Esophagus (tissue), 2 donors: ENCODE measurements around the gene A2M. TPM values are rescaled to one million over a fixed set of nuclear protein-coding genes. Genes with fewer than 3 reads are reported as not detected.

Experiments used
- H3K27ac ChIP-seq, 2 donors: one replicate each; pipeline ENCODE4 v1.5.1; 2013; ENCODE audit warnings: low read depth in 2 of 2, mild to moderate bottlenecking in 2 of 2, inconsistent platforms in 1 of 2, low read length in 1 of 2, moderate library complexity in 1 of 2
- H3K27me3 ChIP-seq, 2 donors: one replicate each; pipeline ENCODE4 v1.6.1; 2013; ENCODE audit warnings: low read length in 2 of 2, control low read depth in 1 of 2, mild to moderate bottlenecking in 1 of 2; ENCODE audit not compliant: insufficient read depth in 2 of 2, control insufficient read depth in 1 of 2
- H3K36me3 ChIP-seq, 2 donors: one replicate each; pipeline ENCODE4 v1.6.1; 2013; ENCODE audit warnings: low read length in 1 of 2; ENCODE audit not compliant: control insufficient read depth in 2 of 2, insufficient read depth in 2 of 2
- H3K4me1 ChIP-seq, 2 donors: one replicate each; pipeline ENCODE4 v1.6.1; 2013; ENCODE audit warnings: low read length in 1 of 2; ENCODE audit not compliant: control insufficient read depth in 2 of 2, insufficient read depth in 2 of 2
- H3K4me3 ChIP-seq, 2 donors: one replicate each; pipeline ENCODE4 v1.5.1; 2013; ENCODE audit warnings: low read length in 2 of 2, mild to moderate bottlenecking in 2 of 2, low read depth in 1 of 2, moderate library complexity in 1 of 2
- H3K9me3 ChIP-seq, 2 donors: one replicate each; pipeline ENCODE4 v1.6.1; 2013; ENCODE audit warnings: mild to moderate bottlenecking in 2 of 2, low read depth in 1 of 2, low read length in 1 of 2, moderate library complexity in 1 of 2; ENCODE audit not compliant: control insufficient read depth in 2 of 2, insufficient read depth in 1 of 2
- WGBS, 2 donors: extraction: QIAGEN DNeasy Blood & Tissue Kit; methylation state at CpG; one replicate each; pipeline ENCODE4 v1.1.7; 2013; 5-methylcytosine and 5-hydroxymethylcytosine counted together
- polyA plus RNA-seq, 2 donors: library from polyadenylated mRNA; stranded (reverse); fragments of 200-250 nt; gene quantifications; one replicate each; pipeline ENCODE4 v1.2.3, GENCODE V29; 2013
- donor health status: healthy with polysubstance abuse.
- donor health status: Bipolar disorder and iron deficiency.

A2M gene
- polyA plus RNA-seq, 2 donors, result 18.0 to 60.4 TPM

DNA sequence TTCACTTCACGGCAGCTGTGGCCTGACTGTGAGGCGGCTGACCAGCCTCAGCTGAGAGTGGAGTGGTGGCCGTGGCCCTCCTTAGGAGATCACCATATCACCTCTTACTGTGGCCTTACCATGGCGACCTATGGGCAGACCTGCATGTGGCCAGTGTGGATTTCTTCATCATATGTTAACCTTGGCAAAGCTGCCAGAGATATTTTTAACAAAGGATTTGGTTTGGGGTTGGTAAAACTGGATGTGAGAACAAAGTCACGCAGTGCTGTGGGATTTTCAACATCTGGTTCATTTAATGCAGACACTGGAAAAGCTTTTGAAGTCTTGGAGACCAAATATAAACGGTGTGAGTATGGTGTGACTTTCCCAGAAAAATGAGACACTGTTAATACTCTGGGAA lies 79.5 kb downstream of the A2M start:
- Histone ChIP-seq H3K4me3 (no peak overlapping the region), H3K27me3 (no peaks in the 10 kb centered on the region), H3K27ac (no peak overlapping the region), H3K36me3 (no peaks in the 10 kb centered on the region), H3K4me1 (no peaks in the 10 kb centered on the region), H3K9me3 (no peaks in the 10 kb centered on the region)
- 59 to 72% methylated on average over 6 of the region's 6 CpGs for WGBS, 2 donors

DNA sequence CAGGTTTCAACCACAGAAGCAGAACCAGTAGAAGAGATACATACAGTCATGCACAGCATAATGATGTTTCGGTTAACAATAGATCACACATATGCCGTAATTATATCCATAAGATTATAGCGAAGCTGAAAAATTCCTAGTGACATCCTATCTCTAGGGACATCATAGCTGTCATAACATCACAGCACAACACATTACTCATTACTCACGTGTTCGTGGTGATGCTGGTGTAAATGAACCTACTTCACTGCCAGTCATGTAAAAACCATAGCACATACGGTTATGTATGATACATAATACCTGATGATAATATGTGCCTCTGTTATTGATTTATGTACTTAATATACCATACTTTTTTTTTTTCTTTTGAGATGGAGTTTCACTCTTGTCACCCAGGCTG lies 81.6 kb downstream of the A2M start:
- Histone ChIP-seq H3K27ac (no peak overlapping the region), H3K36me3 (no peaks in the 10 kb centered on the region), H3K4me1 (no peaks in the 10 kb centered on the region), H3K9me3 (no peaks in the 10 kb centered on the region), H3K27me3 (no peaks in the 10 kb centered on the region), H3K4me3 (no peak overlapping the region)
- 94 to 96% methylated on average over 6 of the region's 6 CpGs for WGBS, 2 donors

DNA sequence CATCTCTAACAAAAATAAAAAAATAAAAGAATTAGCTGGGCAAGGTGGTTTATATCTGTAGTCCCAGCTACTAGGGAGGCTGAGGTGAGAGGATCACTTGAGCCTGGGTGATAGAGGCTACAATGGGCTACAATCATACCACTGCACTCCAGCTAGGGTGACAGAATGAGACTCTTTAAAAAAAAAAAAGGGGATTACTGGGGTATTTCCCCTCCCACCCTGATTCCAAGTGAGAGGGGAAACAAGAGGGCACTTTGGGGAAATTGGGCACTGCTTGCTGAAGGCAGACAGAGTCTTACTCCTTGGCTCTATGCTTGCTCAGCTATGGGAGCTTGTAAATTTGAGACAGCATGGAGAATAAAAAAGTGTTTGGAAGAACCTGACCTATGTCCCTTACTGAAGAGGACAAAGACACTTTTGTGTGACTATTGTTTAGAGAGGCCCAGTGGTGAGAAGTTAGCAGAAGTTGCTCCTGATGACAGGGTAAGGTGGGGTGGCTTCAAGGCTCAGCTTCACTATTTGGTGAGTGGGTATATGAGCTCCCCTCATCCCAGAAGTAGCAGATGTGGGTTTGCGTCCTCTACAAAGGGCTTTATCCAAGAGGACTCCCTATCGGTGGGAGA lies 82.3 kb downstream of the A2M start:
- WGBS, 2 donors, result 93 to 100% methylated on average over 2 of the region's 2 CpGs
- no peaks in the 10 kb centered on the region for H3K36me3 ChIP-seq

DNA sequence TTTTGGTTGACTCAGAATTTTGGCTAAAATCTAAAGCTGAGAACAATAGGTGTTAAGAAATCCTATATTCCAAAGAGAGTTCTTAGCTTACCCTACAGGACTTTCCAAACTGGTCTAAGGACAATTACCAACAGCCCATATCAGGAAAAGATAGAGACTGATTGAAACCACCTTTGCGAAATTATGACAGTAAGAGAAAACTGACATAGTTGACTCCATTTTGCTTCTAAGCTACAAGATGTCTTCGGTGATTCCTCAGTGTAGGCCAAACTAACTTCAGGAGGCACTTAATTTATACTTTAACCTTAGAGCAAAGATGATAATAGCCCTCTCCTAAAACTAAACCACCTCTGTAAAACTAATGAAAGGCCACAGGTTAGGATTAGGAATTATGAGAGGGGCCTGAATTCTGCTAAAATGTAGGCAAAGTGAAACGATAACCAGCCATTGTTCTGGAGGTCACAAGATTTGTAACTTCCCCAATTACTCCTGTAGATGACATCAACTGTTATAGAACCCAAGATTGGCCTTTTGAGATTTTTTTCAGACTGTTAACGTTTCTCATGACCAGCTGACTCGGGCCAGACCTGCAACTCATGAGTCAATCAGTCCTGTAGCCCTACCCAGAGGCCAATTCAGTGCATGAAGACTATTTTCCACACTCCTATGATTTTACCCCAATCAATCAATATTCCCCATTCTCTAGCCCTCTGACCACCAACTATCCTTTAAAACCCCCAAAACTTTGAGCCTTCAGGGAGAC lies 83.3 kb downstream of the A2M start:
- Histone ChIP-seq H3K9me3 (no peaks in the 10 kb centered on the region), H3K27me3 (no peaks in the 10 kb centered on the region), H3K27ac (no peak overlapping the region), H3K36me3 (no peaks in the 10 kb centered on the region), H3K4me1 (no peaks in the 10 kb centered on the region), H3K4me3 (no peak overlapping the region)
- 81 to 82% methylated on average over 5 of the region's 5 CpGs for WGBS, 2 donors

More for the DNA sequence above, 82.3 kb downstream of the A2M start:
- Histone ChIP-seq H3K9me3 (no peaks in the 10 kb centered on the region), H3K4me3 (no peak overlapping the region), H3K4me1 (no peaks in the 10 kb centered on the region), H3K27ac (no peak overlapping the region), H3K27me3 (no peaks in the 10 kb centered on the region)

DNA sequence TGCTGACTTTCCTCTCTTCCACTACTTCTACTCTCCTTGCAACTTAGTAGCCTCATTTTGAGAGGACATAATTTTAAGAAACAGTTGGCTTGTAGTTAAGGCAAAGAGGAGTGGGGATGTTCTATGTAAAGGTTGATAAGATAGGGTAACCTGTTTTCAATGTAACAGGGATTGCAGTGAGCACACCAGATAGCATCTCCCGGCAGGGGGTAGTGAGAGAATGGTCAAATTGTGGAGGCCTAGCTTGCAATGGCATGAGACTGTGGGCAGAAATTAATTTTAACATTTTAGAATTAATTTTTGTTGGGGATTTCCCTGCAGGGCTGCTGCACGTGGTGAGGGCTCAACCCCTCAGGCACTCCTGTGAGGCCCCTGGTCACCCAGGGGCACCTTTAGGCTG lies 84.9 kb downstream of the A2M start:
- Histone ChIP-seq H3K36me3 (no peaks in the 10 kb centered on the region), H3K27ac (no peak overlapping the region), H3K9me3 (no peaks in the 10 kb centered on the region), H3K4me3 (no peak overlapping the region), H3K27me3 (no peaks in the 10 kb centered on the region), H3K4me1 (no peaks in the 10 kb centered on the region)
- 63 to 76% methylated on average over 2 of the region's 2 CpGs for WGBS, 2 donors

DNA sequence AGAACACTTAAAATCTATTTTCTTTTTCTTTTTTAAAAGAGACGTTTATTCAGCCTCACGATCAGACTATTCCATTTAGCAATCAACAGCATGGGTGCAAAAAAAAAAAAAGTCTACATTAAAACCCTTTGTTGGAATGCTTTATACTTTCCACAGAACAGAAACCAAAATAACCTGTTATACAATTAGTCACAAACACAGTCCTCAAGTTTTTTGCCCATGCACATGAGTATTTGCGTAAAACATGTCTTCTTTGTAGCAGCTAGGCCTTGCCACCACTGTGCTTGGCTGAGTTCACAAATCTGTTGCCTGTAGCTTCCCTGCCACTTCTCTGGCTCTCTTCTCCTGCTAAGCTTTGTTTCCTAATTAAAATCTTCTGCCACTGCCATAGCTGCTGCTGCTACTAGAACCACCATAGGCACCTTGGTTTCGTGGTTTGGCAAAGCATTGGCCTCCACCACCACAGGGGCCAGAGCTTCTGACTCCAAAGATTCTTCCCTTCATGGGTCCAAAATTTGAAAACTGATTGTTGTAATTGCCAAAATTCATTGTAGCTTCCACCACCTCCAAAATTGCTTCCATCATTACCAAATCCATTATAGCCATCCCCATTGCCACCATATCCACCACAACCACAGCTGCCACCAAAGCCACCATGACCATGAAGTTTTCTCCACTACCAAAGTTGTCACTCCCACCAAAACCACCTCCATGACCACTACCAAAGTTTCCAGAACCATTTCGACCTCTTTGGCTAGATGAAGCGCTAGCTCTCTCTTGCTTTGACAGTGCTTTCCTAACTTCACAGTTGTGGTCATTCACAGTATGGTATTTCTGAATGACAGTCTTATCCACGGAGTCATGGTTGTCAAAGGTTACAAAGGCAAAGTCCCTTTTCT lies 88.3 kb downstream of the A2M start:
- H3K27ac ChIP-seq, result no peak overlapping the region
- H3K27me3 ChIP-seq, result no peaks in the 10 kb centered on the region
- H3K9me3 ChIP-seq, result no peaks in the 10 kb centered on the region
- H3K4me1 ChIP-seq, result no peaks in the 10 kb centered on the region
- 81 to 86% methylated on average over 7 of the region's 7 CpGs for WGBS, 2 donors
- no peaks in the 10 kb centered on the region for H3K36me3 ChIP-seq
- no peak overlapping the region for H3K4me3 ChIP-seq

DNA sequence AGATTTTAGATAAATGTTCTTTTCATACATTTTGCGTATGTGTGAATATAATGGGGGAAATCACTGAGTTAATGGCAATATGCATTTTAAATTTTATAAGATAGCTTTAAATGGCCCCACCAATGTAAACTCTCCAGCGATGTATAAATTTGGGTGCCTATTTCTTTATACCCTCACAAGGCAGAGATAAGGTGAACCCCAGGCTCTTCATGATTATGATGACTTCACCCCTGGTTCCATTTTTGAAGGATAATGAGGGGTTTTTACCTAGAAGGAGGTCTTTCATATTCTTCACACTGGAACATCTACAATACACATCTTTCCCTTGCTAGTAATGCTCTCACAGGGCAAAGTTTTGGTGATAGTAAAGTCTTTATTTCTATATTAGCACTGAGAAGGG lies 91.2 kb downstream of the A2M start:
- no peak overlapping the region for H3K27ac ChIP-seq
- no peaks in the 10 kb centered on the region for H3K27me3 ChIP-seq
- no peaks in the 10 kb centered on the region for H3K36me3 ChIP-seq
- H3K4me3 ChIP-seq, result no peak overlapping the region
- no peaks in the 10 kb centered on the region for H3K4me1 ChIP-seq
- no peaks in the 10 kb centered on the region for H3K9me3 ChIP-seq
- WGBS, 2 donors, result 88 to 93% methylated on average over 2 of the region's 2 CpGs

DNA sequence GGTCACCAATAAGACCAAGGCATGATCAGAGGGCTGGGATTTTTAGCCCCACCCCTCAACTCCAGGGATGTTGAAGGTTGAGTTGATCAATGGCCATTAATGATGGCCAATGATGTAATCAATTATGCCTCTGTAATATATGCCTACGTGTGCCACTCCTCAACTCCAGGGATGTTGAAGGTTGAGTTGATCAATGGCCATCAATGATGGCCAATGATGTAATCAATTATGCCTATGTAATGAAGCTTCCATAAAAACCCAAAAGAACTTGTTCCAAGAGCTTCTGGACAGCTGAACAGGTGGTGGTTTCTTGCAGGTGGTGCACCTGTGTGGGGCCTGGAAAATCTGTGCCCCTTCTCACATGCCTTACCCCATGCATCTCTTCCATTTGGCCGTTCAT lies 93.1 kb downstream of the A2M start:
- Histone ChIP-seq H3K4me1 (no peaks in the 10 kb centered on the region), H3K4me3 (no peak overlapping the region), H3K36me3 (no peaks in the 10 kb centered on the region), H3K27me3 (no peaks in the 10 kb centered on the region), H3K27ac (no peak overlapping the region), H3K9me3 (no peaks in the 10 kb centered on the region)
- 89 to 94% methylated on average over 2 of the region's 2 CpGs for WGBS, 2 donors
